Subcutaneous adipose tissue (tissue), 4 donors: ENCODE data around the gene UBR3. TPM values are rescaled to one million over a fixed set of nuclear protein-coding genes. Genes with fewer than 3 reads are reported as not detected.

ENCODE experiments used
- total RNA-seq, 4 donors: library from RNA; depleted of rRNA; stranded (reverse); fragments of >200 nt; gene quantifications; one replicate each; pipeline ENCODE4 v1.1.0, GENCODE V29; 2016
- TF ChIP-seq, protein P1 (sequence below): fragments of 450-650 bp; IDR thresholded peaks from one replicate; pipeline ENCODE4 v1.5.1; 2016; ENCODE audit warnings: low read depth, mild to moderate bottlenecking, control low read depth, antibody characterized with exemption, moderate library complexity

UBR3 gene
- total RNA-seq, 4 donors from 2014 or later, result 80.7 to 128 (median 101) TPM

DNA sequence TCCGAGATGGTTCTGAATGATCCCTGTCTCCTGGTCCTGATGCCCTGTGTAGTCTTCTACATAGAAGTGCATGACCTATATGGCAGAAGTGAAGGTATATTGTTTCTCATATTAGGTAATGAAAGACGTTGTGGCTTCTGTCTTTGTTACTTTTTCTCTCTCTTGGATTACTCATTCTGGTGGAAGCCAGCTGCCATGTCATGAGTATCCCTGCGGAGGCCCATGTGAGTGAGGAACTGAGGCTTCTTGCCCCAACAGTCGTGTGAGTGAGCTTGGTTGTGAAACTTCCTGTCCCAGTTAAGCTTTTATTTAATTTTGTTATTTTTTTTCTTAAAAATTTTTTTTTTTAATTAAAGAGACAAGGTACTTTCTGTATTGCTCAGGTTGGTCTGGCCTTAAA, 134.7 kb downstream of the UBR3 start:
- TF ChIP-seq, protein P1, sequence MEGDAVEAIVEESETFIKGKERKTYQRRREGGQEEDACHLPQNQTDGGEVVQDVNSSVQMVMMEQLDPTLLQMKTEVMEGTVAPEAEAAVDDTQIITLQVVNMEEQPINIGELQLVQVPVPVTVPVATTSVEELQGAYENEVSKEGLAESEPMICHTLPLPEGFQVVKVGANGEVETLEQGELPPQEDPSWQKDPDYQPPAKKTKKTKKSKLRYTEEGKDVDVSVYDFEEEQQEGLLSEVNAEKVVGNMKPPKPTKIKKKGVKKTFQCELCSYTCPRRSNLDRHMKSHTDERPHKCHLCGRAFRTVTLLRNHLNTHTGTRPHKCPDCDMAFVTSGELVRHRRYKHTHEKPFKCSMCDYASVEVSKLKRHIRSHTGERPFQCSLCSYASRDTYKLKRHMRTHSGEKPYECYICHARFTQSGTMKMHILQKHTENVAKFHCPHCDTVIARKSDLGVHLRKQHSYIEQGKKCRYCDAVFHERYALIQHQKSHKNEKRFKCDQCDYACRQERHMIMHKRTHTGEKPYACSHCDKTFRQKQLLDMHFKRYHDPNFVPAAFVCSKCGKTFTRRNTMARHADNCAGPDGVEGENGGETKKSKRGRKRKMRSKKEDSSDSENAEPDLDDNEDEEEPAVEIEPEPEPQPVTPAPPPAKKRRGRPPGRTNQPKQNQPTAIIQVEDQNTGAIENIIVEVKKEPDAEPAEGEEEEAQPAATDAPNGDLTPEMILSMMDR, result no peak

DNA sequence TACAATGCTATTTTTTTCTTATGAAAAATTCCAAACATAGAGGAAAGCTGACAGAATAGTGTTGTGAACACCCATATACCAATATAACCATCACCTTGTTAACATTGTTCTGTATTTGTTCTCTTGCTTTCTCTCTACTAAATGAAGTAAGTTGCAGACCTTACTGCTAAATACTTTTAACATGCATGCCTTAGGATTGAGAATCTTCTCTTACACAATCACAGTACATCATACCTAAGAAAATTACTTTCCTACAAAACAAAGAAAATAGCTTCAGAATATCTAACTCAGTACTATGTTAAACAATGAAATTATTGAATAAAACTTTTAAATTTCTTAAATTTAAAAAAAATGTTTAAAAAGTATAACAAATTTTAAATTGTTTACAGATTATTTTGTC, 136.5 kb downstream of the UBR3 start:
- TF ChIP-seq, protein P1, result no peak

DNA sequence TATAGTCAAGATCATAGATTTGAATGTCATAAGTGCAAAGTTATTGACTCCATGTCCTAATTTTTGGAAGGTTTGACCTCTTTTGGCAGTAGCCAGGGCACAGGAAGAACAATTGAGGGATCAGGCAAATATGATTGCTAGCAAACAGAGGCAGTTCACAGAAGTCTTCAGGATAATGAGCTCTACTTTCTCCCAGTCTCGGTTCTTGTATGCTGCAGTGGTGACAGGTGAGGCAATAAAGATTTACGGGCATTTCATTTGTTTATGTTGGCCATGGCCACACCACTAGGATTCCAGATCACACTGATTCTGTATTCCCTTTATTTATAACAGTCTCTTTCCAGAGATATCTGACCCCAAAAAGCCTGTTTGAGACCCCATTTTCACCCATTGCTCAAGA, 137.5 kb downstream of the UBR3 start:
- TF ChIP-seq, protein P1, result no peak

DNA sequence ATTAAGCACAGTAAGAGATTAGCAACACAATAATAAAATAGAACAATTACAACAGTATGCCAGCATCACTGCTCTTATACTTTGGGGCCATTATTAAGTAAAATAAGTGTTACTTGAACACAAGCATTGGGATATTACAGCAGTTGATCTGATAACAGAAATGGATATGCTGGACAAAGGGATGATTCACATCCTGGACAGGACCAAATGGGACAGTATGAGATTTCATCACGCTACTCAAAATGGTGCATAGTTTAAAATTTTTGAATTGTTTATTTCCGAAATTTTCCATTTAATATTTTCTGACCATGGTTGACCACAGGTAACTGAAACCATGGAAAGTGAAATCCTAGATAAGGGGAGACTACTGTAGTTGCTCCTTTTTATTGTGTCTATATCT, 138.2 kb downstream of the UBR3 start:
- TF ChIP-seq, protein P1, result no peak

DNA sequence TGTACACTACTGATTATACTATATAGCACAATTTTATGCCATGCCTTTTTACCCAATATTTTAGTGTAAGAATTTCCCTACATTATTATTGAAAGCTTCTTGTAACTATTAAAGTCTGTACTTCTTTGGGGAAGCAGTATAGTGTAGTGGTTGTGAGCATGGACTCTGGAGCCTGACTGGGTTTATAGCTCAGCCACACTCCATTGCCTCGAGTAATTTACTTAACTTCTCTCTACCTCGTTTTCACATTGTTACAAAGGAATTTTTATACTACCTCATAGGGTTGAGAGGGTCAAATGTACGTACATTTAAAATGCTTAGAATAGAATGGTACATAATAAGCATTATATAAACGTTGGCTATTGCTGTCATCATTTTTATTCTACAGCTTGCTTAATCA, 139.2 kb downstream of the UBR3 start:
- TF ChIP-seq, protein P1, result no peak

DNA sequence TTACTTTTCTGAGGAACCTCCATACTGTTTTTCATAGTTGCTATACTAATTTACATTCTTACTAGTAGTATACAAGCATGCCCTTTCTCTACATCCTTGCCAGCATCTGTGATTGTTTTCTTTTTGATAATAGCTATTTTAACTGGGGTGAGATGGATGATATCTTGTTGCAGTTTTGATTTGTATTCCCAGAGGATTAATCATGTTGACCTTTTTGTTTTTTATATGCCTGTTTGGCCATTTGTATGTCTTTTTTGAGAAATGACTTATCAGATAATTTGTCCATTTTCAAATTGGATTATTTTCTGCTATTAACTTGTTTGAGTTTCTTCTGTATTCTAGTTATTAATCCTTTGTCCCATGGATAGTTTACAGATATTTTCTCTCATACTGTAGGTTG, 141.5 kb downstream of the UBR3 start:
- TF ChIP-seq, protein P1, result no peak

DNA sequence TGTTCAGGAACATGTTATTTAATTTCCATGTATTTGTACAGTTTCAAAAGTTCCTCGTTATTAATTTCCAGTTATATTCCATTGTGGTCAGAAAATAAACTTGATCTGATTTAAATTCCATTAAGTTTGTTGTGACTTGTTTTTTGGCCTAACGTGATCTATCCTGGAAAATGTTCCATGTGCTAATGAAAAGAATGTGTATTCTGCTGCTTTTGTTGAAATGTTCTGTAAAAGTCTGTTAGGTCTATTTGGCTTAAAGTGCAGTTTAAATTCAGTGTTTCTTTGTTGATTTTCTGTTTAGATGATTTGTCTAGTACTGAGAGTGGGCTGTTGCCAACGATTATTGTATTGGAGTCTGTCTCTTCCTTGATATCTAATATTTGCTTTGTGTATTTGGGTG, 148.0 kb downstream of the UBR3 start:
- TF ChIP-seq, protein P1, result no peak
